ENCODE data around the gene ZNF830. TPM values are rescaled to one million over a fixed set of nuclear protein-coding genes. Genes with fewer than 3 reads are reported as not detected.

ZNF830 gene
- total and polyA plus RNA-seq, 2 of the 4 experiments (the other 2 are of a cell fraction): 5.5 to 6.6 TPM

DNA sequence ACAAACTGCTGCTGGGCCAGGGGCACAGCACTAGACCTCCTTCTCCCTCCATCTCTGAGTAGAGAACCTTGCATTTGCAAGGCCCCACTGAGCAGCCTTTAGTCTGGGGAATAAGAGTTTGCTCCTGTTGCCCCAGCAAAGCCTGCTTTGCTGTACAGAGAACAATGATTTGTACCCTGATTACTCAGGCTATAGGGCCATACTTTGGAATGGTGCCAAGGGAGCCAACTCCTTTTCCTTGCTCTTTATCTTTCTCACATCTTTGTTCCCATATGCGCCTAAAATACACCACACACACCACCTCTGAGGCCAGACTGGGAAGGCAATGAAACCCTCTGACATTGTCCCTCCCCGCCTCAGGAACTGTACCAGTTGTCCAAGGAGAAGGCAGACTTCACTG is 40.2 kb downstream of the ZNF830 start:
- Histone ChIP-seq H2AK5ac (ENCODE audit: low read depth, low read length) (no peak overlapping the region), H3K56ac (ENCODE audit: extremely low read depth, insufficient read depth, low read length) (no peak overlapping the region), H3K79me1 (ENCODE audit: low read depth in 1 of 2, low read length in 2 of 2) (peaks cover 0 to 15% of the 10 kb centered on the region in 2 experiments; a peak in 1 of 4 replicates), H2AK9ac (replicated peaks; ENCODE audit: low read depth, low read length, poor library complexity) (no peak overlapping the region), H3K4ac (ENCODE audit: low read depth, low read length) (no peak overlapping the region), H3K4me2 (ENCODE audit: low read depth, low read length) (no peak overlapping the region), H3K14ac (replicated peaks; ENCODE audit: low read depth, low read length) (no peak overlapping the region), H2BK5ac (ENCODE audit: low read depth, low read length, poor library complexity, severe bottlenecking) (no peak overlapping the region), H2AFZ (replicated peaks; ENCODE audit: low read length, poor library complexity) (no peak overlapping the region), H3K9me1 (ENCODE audit: insufficient read depth, low read length) (peaks cover 11% of the 10 kb centered on the region), H3K4me1 (ENCODE audit: control insufficient read depth, insufficient read depth, low read length) (peaks cover 22% of the 10 kb centered on the region), H2BK15ac (ENCODE audit: low read depth, low read length) (no peak overlapping the region), H4K20me1 (ENCODE audit: insufficient read depth, low read length) (no peaks in the 10 kb centered on the region), H3K23ac (ENCODE audit: low read depth, low read length) (no peak overlapping the region), H3K4me3 (ENCODE audit: insufficient read depth, low read depth, low read length) (no peak overlapping the region), H3K9ac (ENCODE audit: low read depth, low read length) (no peak overlapping the region), H3K9me3 (ENCODE audit: control insufficient read depth, insufficient read depth, low read length) (no peaks in the 10 kb centered on the region), H4K91ac (ENCODE audit: insufficient read depth, low read depth, low read length) (no peak overlapping the region), H3K18ac (ENCODE audit: low read depth, low read length) (no peak overlapping the region), H4K5ac (ENCODE audit: low read depth, low read length) (no peak overlapping the region), H3K27me3 (ENCODE audit: control insufficient read depth, insufficient read depth, low read length) (no peaks in the 10 kb centered on the region), H3K36me3 (ENCODE audit: control insufficient read depth, insufficient read depth, low read length) (peaks cover 43% of the 10 kb centered on the region), H4K8ac (ENCODE audit: low read depth in 2 of 2, low read length in 2 of 2) (no peak overlapping the region), H2BK20ac (ENCODE audit: low read depth, low read length) (no peak overlapping the region), H2BK120ac (ENCODE audit: low read depth, low read length) (no peak overlapping the region), H3K27ac (ENCODE audit: insufficient read depth, low read length) (no peak overlapping the region)
- in situ Hi-C loops (cut with MboI; ENCODE audit: low sequenced_read_pairs) (no loop called here), dilution Hi-C loops (cut with HindIII; ENCODE audit: low sequenced_read_pairs, unreplicated experiment) (no loop called here), intact Hi-C loops (cut with micrococcal nuclease) (no loop called here)
- WGBS, 2 experiments (ENCODE audit: extremely low coverage in 2 of 2, insufficient read length in 1 of 2): no CpG with 5 or more reads among the region's 2 CpGs
- TF ChIP-seq, protein P1, sequence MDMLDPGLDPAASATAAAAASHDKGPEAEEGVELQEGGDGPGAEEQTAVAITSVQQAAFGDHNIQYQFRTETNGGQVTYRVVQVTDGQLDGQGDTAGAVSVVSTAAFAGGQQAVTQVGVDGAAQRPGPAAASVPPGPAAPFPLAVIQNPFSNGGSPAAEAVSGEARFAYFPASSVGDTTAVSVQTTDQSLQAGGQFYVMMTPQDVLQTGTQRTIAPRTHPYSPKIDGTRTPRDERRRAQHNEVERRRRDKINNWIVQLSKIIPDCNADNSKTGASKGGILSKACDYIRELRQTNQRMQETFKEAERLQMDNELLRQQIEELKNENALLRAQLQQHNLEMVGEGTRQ (IDR thresholded peaks at IDR 0.05; ENCODE audit: low read depth, low read length): no peak
- TF ChIP-seq, protein P2, sequence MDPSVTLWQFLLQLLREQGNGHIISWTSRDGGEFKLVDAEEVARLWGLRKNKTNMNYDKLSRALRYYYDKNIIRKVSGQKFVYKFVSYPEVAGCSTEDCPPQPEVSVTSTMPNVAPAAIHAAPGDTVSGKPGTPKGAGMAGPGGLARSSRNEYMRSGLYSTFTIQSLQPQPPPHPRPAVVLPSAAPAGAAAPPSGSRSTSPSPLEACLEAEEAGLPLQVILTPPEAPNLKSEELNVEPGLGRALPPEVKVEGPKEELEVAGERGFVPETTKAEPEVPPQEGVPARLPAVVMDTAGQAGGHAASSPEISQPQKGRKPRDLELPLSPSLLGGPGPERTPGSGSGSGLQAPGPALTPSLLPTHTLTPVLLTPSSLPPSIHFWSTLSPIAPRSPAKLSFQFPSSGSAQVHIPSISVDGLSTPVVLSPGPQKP (IDR thresholded peaks at IDR 0.05; ENCODE audit: borderline replicate concordance, low read depth, low read length): no peak
- TF ChIP-seq MAZ (IDR thresholded peaks at IDR 0.05; ENCODE audit: borderline replicate concordance, low read depth, low read length) (no peak), RAD21 (IDR thresholded peaks at IDR 0.05; ENCODE audit: low read length) (no peak), SMC3 (IDR thresholded peaks at IDR 0.05; ENCODE audit: low read depth, low read length) (no peak), MXI1 (IDR thresholded peaks at IDR 0.05; ENCODE audit: borderline replicate concordance, low read depth, low read length) (no peak)
- ChIA-PET CTCF (no interaction called here), POLR2A (ENCODE audit: unreplicated experiment) (no interaction called here)
- ATAC-seq (ENCODE audit: low read depth): no peak
- BruUV-seq (replicated peaks): no TSS peak
- DNase-seq: peak; percentile 6

Data from IMR-90 (cell line).